H9 (cell line): ENCODE measurements around the gene NR5A1. TPM values are rescaled to one million over a fixed set of nuclear protein-coding genes. Genes with fewer than 3 reads are reported as not detected.

Source experiments
- DNase-seq: peaks from one replicate; pipeline ENCODE4 v3.0.0-alpha.2; 2017
- H2AFZ ChIP-seq: one replicate; pipeline ENCODE4 v1.6.1; 2013; ENCODE audit warnings: mild to moderate bottlenecking, low read length, control low read depth, moderate library complexity
- H2AK5ac ChIP-seq: 2 replicates; pipeline ENCODE4 v1.6.1; 2013; ENCODE audit warnings: low read length, control low read depth, mixed read lengths; ENCODE audit not compliant: insufficient read length
- H2BK120ac ChIP-seq: one replicate; pipeline ENCODE4 v1.6.1; 2013; ENCODE audit warnings: low read depth, mild to moderate bottlenecking, low read length, control low read depth, inconsistent platforms; ENCODE audit not compliant: poor library complexity, severe bottlenecking
- H2BK12ac ChIP-seq: 2 replicates; pipeline ENCODE4 v1.6.1; 2013; ENCODE audit warnings: low read length, control low read depth, mixed read lengths, low read depth; ENCODE audit not compliant: insufficient read length
- H2BK15ac ChIP-seq: 2 replicates; pipeline ENCODE4 v1.6.1; 2013; ENCODE audit warnings: low read depth, low read length, control low read depth
- H2BK20ac ChIP-seq: one replicate; pipeline ENCODE4 v1.6.1; 2013; ENCODE audit warnings: low read depth, mild to moderate bottlenecking, low read length, control low read depth, inconsistent platforms; ENCODE audit not compliant: poor library complexity, severe bottlenecking
- H2BK5ac ChIP-seq: 2 replicates; pipeline ENCODE4 v1.6.1; 2013; ENCODE audit warnings: low read length, control low read depth, mixed read lengths; ENCODE audit not compliant: insufficient read length
- H3K14ac ChIP-seq: 2 replicates; pipeline ENCODE4 v1.6.1; 2013; ENCODE audit warnings: low read length, control low read depth; ENCODE audit not compliant: insufficient read depth
- H3K18ac ChIP-seq: 2 replicates; pipeline ENCODE4 v1.6.1; 2013; ENCODE audit warnings: low read depth, mild to moderate bottlenecking, mixed read lengths, low read length, control low read depth; ENCODE audit not compliant: insufficient read length
- H3K23ac ChIP-seq: 2 replicates; pipeline ENCODE4 v1.6.1; 2013; ENCODE audit warnings: low read length, control low read depth, mixed read lengths, low read depth; ENCODE audit not compliant: insufficient read length
- H3K23me2 ChIP-seq: 2 replicates; pipeline ENCODE4 v1.6.1; 2013; ENCODE audit warnings: low read depth, mild to moderate bottlenecking, mixed read lengths, low read length, control low read depth; ENCODE audit not compliant: insufficient read length, poor library complexity, severe bottlenecking
- H3K27ac ChIP-seq: 2 replicates; pipeline ENCODE4 v1.5.1; 2013; ENCODE audit warnings: low read length, control low read depth, mixed read lengths, low read depth; ENCODE audit not compliant: insufficient read length
- H3K27me3 ChIP-seq: 2 replicates; pipeline ENCODE4 v1.6.1; 2013; ENCODE audit warnings: low read length, control low read depth, inconsistent platforms; ENCODE audit not compliant: insufficient read depth
- H3K4ac ChIP-seq: 2 replicates; pipeline ENCODE4 v1.6.1; 2013; ENCODE audit warnings: low read depth, mild to moderate bottlenecking, control low read depth, inconsistent platforms, low read length, moderate library complexity
- H3K4me1 ChIP-seq: 2 replicates; pipeline ENCODE4 v1.6.1; 2013; ENCODE audit warnings: low read length, control low read depth, inconsistent platforms; ENCODE audit not compliant: insufficient read depth
- H3K4me2 ChIP-seq: 2 replicates; pipeline ENCODE4 v1.6.1; 2013; ENCODE audit warnings: low read length, control low read depth, mixed read lengths; ENCODE audit not compliant: insufficient read length, insufficient read depth
- H3K56ac ChIP-seq: 2 replicates; pipeline ENCODE4 v1.6.1; 2013; ENCODE audit warnings: low read depth, mild to moderate bottlenecking, mixed read lengths, low read length, control low read depth; ENCODE audit not compliant: insufficient read length
- H3K79me1 ChIP-seq: 2 replicates; pipeline ENCODE4 v1.6.1; 2013; ENCODE audit warnings: low read depth, mild to moderate bottlenecking, moderate library complexity, low read length, control low read depth, inconsistent platforms; ENCODE audit not compliant: insufficient read depth, poor library complexity, severe bottlenecking
- H3K79me2 ChIP-seq: 2 replicates; pipeline ENCODE4 v1.6.1; 2013; ENCODE audit warnings: low read length, control low read depth, inconsistent platforms; ENCODE audit not compliant: insufficient read depth
- H3K9ac ChIP-seq: 2 replicates; pipeline ENCODE4 v1.6.1; 2013; ENCODE audit warnings: low read length, control low read depth, mixed read lengths; ENCODE audit not compliant: insufficient read length; ENCODE audit errors: extremely low read depth
- H3K9me3 ChIP-seq: one replicate; pipeline ENCODE4 v1.6.1; 2013; ENCODE audit warnings: low read depth, low read length, inconsistent platforms; ENCODE audit not compliant: control insufficient read depth
- H3T11ph ChIP-seq: one replicate; pipeline ENCODE4 v1.6.1; 2013; ENCODE audit warnings: mild to moderate bottlenecking, low read length, control low read depth, inconsistent platforms
- H4K20me1 ChIP-seq: one replicate; pipeline ENCODE4 v1.6.1; 2013; ENCODE audit not compliant: control insufficient read depth, insufficient read length, insufficient read depth
- H4K5ac ChIP-seq: 2 replicates; pipeline ENCODE4 v1.6.1; 2013; ENCODE audit warnings: low read depth, mild to moderate bottlenecking, mixed read lengths, low read length, control low read depth; ENCODE audit not compliant: insufficient read length
- H4K8ac ChIP-seq: replicated peaks from 2 replicates; pipeline ENCODE4 v1.6.1; 2013; ENCODE audit warnings: low read length, control low read depth, mixed read lengths, low read depth; ENCODE audit not compliant: insufficient read length
- H4K91ac ChIP-seq: 2 replicates; pipeline ENCODE4 v1.6.1; 2013; ENCODE audit warnings: low read depth, mild to moderate bottlenecking, moderate library complexity, mixed read lengths, low read length, control low read depth; ENCODE audit not compliant: insufficient read length
- H3K27ac Mint-ChIP-seq, 3 experiments: 2 replicates in 2 of 3; 3 replicates in 1 of 3; pipeline ENCODE4 v1.8.0; 2020 to 2021; ENCODE audit warnings: mixed read lengths in 3 of 3, mild to moderate bottlenecking in 1 of 3, moderate library complexity in 1 of 3
- H3K27me3 Mint-ChIP-seq: 2 replicates; pipeline ENCODE4 v1.8.0; 2021; ENCODE audit warnings: low read depth, mild to moderate bottlenecking, moderate library complexity, mixed read lengths
- H3K36me3 Mint-ChIP-seq, 3 experiments: 2 replicates in 2 of 3; 3 replicates in 1 of 3; pipeline ENCODE4 v1.8.0; 2020 to 2021; ENCODE audit warnings: low read depth in 3 of 3, mixed read lengths in 3 of 3; ENCODE audit not compliant: insufficient read depth in 1 of 3
- H3K4me1 Mint-ChIP-seq, 2 experiments: 2 replicates each; pipeline ENCODE4 v1.8.0; 2020; ENCODE audit warnings: mixed read lengths in 2 of 2
- H3K4me3 Mint-ChIP-seq, 2 experiments: 2 replicates in 1 of 2; 3 replicates in 1 of 2; pipeline ENCODE4 v1.8.0; 2020 to 2021; ENCODE audit warnings: mild to moderate bottlenecking in 2 of 2, mixed read lengths in 2 of 2, moderate library complexity in 1 of 2
- H3K9me3 Mint-ChIP-seq, 2 experiments: 2 replicates in 1 of 2; 3 replicates in 1 of 2; pipeline ENCODE4 v1.8.0; 2020; ENCODE audit warnings: mild to moderate bottlenecking in 2 of 2, mixed read lengths in 2 of 2, moderate library complexity in 1 of 2
- WGBS: extraction: QIAGEN DNeasy Blood & Tissue Kit; methylation state at CpG from one replicate; pipeline ENCODE4 v1.1.7; 2013; ENCODE audit warnings: missing lambda C conversion rate, low lambda C conversion rate, mixed read lengths; ENCODE audit not compliant: insufficient read length; ENCODE audit errors: extremely low coverage; 5-methylcytosine and 5-hydroxymethylcytosine counted together
- total RNA-seq: library from RNA; stranded (reverse); gene quantifications from 2 replicates; pipeline ENCODE4 v1.2.1, GENCODE V29; 2021
- TF ChIP-seq, protein P1 (sequence below): fragments of 200-600 bp; sonication (generic); conservative IDR thresholded peaks from 3 replicates; pipeline ENCODE4 v1.8.0; 2021; ENCODE audit warnings: antibody characterized with exemption, mild to moderate bottlenecking

The NR5A1 gene
- total RNA-seq, 1 experiment from 2014 or later = 0.37 TPM

DNA sequence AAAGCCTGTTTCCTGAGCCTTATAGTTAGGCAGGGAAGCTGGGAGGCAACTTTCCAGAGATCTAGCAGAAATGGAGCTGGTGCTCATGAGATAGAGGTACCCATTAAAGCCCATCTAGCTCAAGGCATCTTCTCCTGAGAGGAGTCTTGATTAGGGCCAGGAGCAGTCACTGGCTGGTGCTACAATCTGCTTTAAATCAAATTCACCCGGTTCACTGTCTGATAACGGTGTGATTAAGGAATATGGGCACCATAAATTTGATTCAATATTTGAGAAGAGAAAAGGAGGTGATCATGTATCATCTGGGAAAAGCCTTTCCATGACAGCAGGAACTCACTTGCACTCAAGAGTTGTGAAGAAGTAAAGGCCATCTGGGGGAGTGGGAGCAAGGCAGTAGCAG lies 23.9 kb upstream of the NR5A1 start:
- Histone ChIP-seq H2BK5ac (no peak overlapping the region), H3K79me2 (0 out of 2 replicates have a peak, but pooled peaks cover 1% of the 10 kb centered on the region), H2BK12ac (no peak overlapping the region), H3K79me1 (no peaks in the 10 kb centered on the region), H2BK120ac (no peak overlapping the region), H4K91ac (no peak overlapping the region), H4K5ac (no peak overlapping the region), H3K9ac (no peak overlapping the region), H3K56ac (no peak overlapping the region), H3K14ac (no peak overlapping the region), H3K23ac (no peak overlapping the region), H3K4me1 (no peaks in the 10 kb centered on the region), H2BK20ac (no peak overlapping the region), H3K4me2 (no peak overlapping the region), H2AK5ac (no peak overlapping the region), H3T11ph (no peak overlapping the region), H3K27ac (no peak overlapping the region), H4K8ac (no peak overlapping the region), H3K4ac (no peak overlapping the region), H4K20me1 (no peaks in the 10 kb centered on the region), H3K18ac (no peak overlapping the region), H3K23me2 (no peaks in the 10 kb centered on the region), H2BK15ac (no peak overlapping the region), H2AFZ (no peak overlapping the region), H3K27me3 (no peaks in the 10 kb centered on the region), H3K9me3 (no peaks in the 10 kb centered on the region)
- no peaks in the 10 kb centered on the region for H3K27me3 Mint-ChIP-seq
- DNase-seq = no peak
- H3K27ac Mint-ChIP-seq = no peak overlapping the region
- TF ChIP-seq, protein P1, sequence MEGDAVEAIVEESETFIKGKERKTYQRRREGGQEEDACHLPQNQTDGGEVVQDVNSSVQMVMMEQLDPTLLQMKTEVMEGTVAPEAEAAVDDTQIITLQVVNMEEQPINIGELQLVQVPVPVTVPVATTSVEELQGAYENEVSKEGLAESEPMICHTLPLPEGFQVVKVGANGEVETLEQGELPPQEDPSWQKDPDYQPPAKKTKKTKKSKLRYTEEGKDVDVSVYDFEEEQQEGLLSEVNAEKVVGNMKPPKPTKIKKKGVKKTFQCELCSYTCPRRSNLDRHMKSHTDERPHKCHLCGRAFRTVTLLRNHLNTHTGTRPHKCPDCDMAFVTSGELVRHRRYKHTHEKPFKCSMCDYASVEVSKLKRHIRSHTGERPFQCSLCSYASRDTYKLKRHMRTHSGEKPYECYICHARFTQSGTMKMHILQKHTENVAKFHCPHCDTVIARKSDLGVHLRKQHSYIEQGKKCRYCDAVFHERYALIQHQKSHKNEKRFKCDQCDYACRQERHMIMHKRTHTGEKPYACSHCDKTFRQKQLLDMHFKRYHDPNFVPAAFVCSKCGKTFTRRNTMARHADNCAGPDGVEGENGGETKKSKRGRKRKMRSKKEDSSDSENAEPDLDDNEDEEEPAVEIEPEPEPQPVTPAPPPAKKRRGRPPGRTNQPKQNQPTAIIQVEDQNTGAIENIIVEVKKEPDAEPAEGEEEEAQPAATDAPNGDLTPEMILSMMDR = no peak
- H3K9me3 Mint-ChIP-seq = no peaks in the 10 kb centered on the region
- WGBS = no CpG with 5 or more reads among the region's 2 CpGs
- H3K4me1 Mint-ChIP-seq = no peaks in the 10 kb centered on the region
- no peak overlapping the region for H3K4me3 Mint-ChIP-seq
- peaks cover 24 to 39% (median 33%) of the 10 kb centered on the region in 3 experiments for H3K36me3 Mint-ChIP-seq
